GM19372 (cell line): ENCODE results near the gene ERI3.

Source experiments
- ATAC-seq: cut with Tn5 transposase; IDR thresholded peaks from one replicate; pipeline ENCODE4 v1.9.1; 2021; ENCODE audit warnings: mild to moderate bottlenecking, low read depth, moderate library complexity; ENCODE audit not compliant: unreplicated experiment

ERI3 gene

GRCh38 chr1:44321466-44321865 lies 33.6 kb downstream of the ERI3 start:
- no peak for ATAC-seq

- ATAC-seq: no peak
These were observed 36.7 kb downstream of the ERI3 start for GRCh38 chr1:44318097-44319088.

GRCh38 chr1:44316231-44316759 lies 38.8 kb downstream of the ERI3 start:
- no peak for ATAC-seq

GRCh38 chr1:44315521-44315920 lies 39.5 kb downstream of the ERI3 start:
- no peak for ATAC-seq

GRCh38 chr1:44314452-44314851 lies 40.6 kb downstream of the ERI3 start:
- ATAC-seq: no peak

- ATAC-seq: no peak
These were observed 41.7 kb downstream of the ERI3 start for GRCh38 chr1:44313265-44313918.

- no peak for ATAC-seq
These were observed 42.5 kb downstream of the ERI3 start for GRCh38 chr1:44312399-44313196.

- no peak for ATAC-seq
These were observed 45.1 kb downstream of the ERI3 start for GRCh38 chr1:44310006-44310405.

GRCh38 chr1:44305962-44306422 lies 49.1 kb downstream of the ERI3 start:
- no peak for ATAC-seq

- no peak for ATAC-seq
These were observed 51.5 kb downstream of the ERI3 start for GRCh38 chr1:44303532-44303931.

- ATAC-seq: no peak
These were observed 52.5 kb downstream of the ERI3 start for GRCh38 chr1:44302541-44302940.

- no peak for ATAC-seq
These were observed 53.6 kb downstream of the ERI3 start for GRCh38 chr1:44301442-44301841.

- ATAC-seq: no peak
These were observed 54.2 kb downstream of the ERI3 start for GRCh38 chr1:44300852-44301251.

GRCh38 chr1:44297695-44298400 lies 57.2 kb downstream of the ERI3 start:
- ATAC-seq: no peak

GRCh38 chr1:44296806-44297205 lies 58.3 kb downstream of the ERI3 start:
- ATAC-seq: no peak

GRCh38 chr1:44296086-44296485 lies 59.0 kb downstream of the ERI3 start:
- no peak for ATAC-seq

- ATAC-seq: no peak
These were observed 60.5 kb downstream of the ERI3 start for GRCh38 chr1:44294588-44295007.

GRCh38 chr1:44293761-44294315 lies 61.2 kb downstream of the ERI3 start:
- ATAC-seq: no peak

- no peak for ATAC-seq
These were observed 62.4 kb downstream of the ERI3 start for GRCh38 chr1:44292651-44293050.
